Fibroblast of lung (primary cell): Measurements from ENCODE around the gene LRRC8E. TPM values are rescaled to one million over a fixed set of nuclear protein-coding genes. Genes with fewer than 3 reads are reported as not detected.

ENCODE experiments used
- DNase-seq, 2 donors: peaks; one replicate each; pipeline versions ENCODE4 v3.0.0 to v3.0.0-alpha.2; 2010; ENCODE audit warnings: low read depth in 2 of 2
- H2AFZ ChIP-seq: 2 replicates; pipeline ENCODE4 v1.5.1; 2012; ENCODE audit warnings: low read length, control low read depth, inconsistent platforms
- H3K27ac ChIP-seq: 2 replicates; pipeline ENCODE4 v1.5.1; 2011; ENCODE audit warnings: low read length, control low read depth; ENCODE audit not compliant: insufficient read depth
- H3K27me3 ChIP-seq: 2 replicates; pipeline ENCODE4 v1.5.1; 2011; ENCODE audit warnings: mild to moderate bottlenecking, low read length; ENCODE audit not compliant: control insufficient read depth, insufficient read depth
- H3K36me3 ChIP-seq: 2 replicates; pipeline ENCODE4 v1.5.1; 2011; ENCODE audit warnings: low read length; ENCODE audit not compliant: control insufficient read depth, insufficient read depth
- H3K4me1 ChIP-seq: 2 replicates; pipeline ENCODE4 v1.5.1; 2011; ENCODE audit warnings: low read length; ENCODE audit not compliant: control insufficient read depth, insufficient read depth; ENCODE audit errors: extremely low read depth
- H3K4me2 ChIP-seq: 2 replicates; pipeline ENCODE4 v1.5.1; 2011; ENCODE audit warnings: low read length, control low read depth; ENCODE audit not compliant: insufficient read depth; ENCODE audit errors: extremely low read depth
- H3K4me3 ChIP-seq, 4 experiments: fragments of 200-600 bp in 1 of 4; sonication (generic) in 1 of 4; replicated peaks in 1 of 4; 2 replicates each; pipeline ENCODE4 v1.5.1; 2011 to 2016; ENCODE audit warnings: low read length in 4 of 4, low read depth in 3 of 4, mild to moderate bottlenecking in 3 of 4, control low read depth in 2 of 4, inconsistent platforms in 1 of 4, mixed read lengths in 1 of 4; ENCODE audit not compliant: insufficient read depth in 1 of 4; ENCODE audit errors: control extremely low read depth in 1 of 4
- H3K79me2 ChIP-seq: 2 replicates; pipeline ENCODE4 v1.5.1; 2012; ENCODE audit warnings: mild to moderate bottlenecking, low read length, inconsistent platforms; ENCODE audit not compliant: control insufficient read depth, insufficient read depth
- H3K9ac ChIP-seq: 2 replicates; pipeline ENCODE4 v1.5.1; 2011; ENCODE audit warnings: mild to moderate bottlenecking, low read length, control low read depth; ENCODE audit not compliant: insufficient read depth
- H3K9me3 ChIP-seq: 2 replicates; pipeline ENCODE4 v1.5.1; 2012; ENCODE audit warnings: low read depth, low read length; ENCODE audit not compliant: control insufficient read depth, insufficient read depth
- H4K20me1 ChIP-seq: 2 replicates; pipeline ENCODE4 v1.5.1; 2011; ENCODE audit warnings: low read length; ENCODE audit not compliant: control insufficient read depth, insufficient read depth; ENCODE audit errors: extremely low read depth
- EZH2 ChIP-seq: IDR thresholded peaks from 2 replicates; pipeline ENCODE4 v1.5.1; 2012; ENCODE audit warnings: low read length, control low read depth, mild to moderate bottlenecking; ENCODE audit errors: missing control alignments
- polyA plus RNA-seq, 2 donors: library from polyadenylated mRNA; depleted of rRNA in 1 of 2; stranded (reverse) in 1 of 2; unstranded in 1 of 2; fragments of >200 nt; gene quantifications; 2 replicates each; pipeline ENCODE4 v1.2.1, GENCODE V29; 2011 to 2012; ENCODE audit warnings: missing spikeins in 1 of 2
- total RNA-seq: library from RNA; depleted of rRNA; stranded (reverse); fragments of >200 nt; gene quantifications from 2 replicates; pipeline ENCODE4 v1.2.1, GENCODE V29; 2014
- TF ChIP-seq, protein P1 (sequence below), 2 donors: IDR thresholded peaks in 1 of 2; conservative IDR thresholded peaks in 1 of 2; 1 replicate in 1 of 2; 2 replicates in 1 of 2; pipeline ENCODE4 v1.5.1; 2011 to 2012; ENCODE audit warnings: low read length in 2 of 2, control low read depth in 1 of 2, inconsistent platforms in 1 of 2, low read depth in 1 of 2, mild to moderate bottlenecking in 1 of 2

Gene LRRC8E
- total and polyA plus RNA-seq, 2 donors (not counting 1 experiment from before 2014, with no cell fraction given), result 3.0 to 3.7 TPM

GRCh38 chr19:7933411-7933810, 45.1 kb downstream of the LRRC8E start:
- Histone ChIP-seq H3K79me2 (no peaks in the 10 kb centered on the region), H4K20me1 (no peaks in the 10 kb centered on the region), H3K4me2 (no peak overlapping the region), H3K36me3 (peaks cover 38% of the 10 kb centered on the region), H3K4me1 (peaks cover 13% of the 10 kb centered on the region), H2AFZ (no peak overlapping the region), H3K9ac (no peak overlapping the region), H3K27ac (no peak overlapping the region), H3K4me3 (no peak overlapping the region), H3K27me3 (no peaks in the 10 kb centered on the region), H3K9me3 (no peaks in the 10 kb centered on the region)
- DNase-seq, result no peak
- TF ChIP-seq EZH2, result no peak
- TF ChIP-seq, protein P1, sequence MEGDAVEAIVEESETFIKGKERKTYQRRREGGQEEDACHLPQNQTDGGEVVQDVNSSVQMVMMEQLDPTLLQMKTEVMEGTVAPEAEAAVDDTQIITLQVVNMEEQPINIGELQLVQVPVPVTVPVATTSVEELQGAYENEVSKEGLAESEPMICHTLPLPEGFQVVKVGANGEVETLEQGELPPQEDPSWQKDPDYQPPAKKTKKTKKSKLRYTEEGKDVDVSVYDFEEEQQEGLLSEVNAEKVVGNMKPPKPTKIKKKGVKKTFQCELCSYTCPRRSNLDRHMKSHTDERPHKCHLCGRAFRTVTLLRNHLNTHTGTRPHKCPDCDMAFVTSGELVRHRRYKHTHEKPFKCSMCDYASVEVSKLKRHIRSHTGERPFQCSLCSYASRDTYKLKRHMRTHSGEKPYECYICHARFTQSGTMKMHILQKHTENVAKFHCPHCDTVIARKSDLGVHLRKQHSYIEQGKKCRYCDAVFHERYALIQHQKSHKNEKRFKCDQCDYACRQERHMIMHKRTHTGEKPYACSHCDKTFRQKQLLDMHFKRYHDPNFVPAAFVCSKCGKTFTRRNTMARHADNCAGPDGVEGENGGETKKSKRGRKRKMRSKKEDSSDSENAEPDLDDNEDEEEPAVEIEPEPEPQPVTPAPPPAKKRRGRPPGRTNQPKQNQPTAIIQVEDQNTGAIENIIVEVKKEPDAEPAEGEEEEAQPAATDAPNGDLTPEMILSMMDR (conservative IDR thresholded peaks at IDR 0.05 in 1 of 2, IDR thresholded peaks at IDR 0.05 in 1 of 2; ENCODE audit: low read depth in 1 of 2, low read length in 2 of 2), result peak; percentile 8 to 22

- peaks cover 38% of the 10 kb centered on the region for H3K36me3 ChIP-seq
- peaks cover 10% of the 10 kb centered on the region for H3K4me1 ChIP-seq
- no peak overlapping the region for H2AFZ ChIP-seq
- no peaks in the 10 kb centered on the region for H3K27me3 ChIP-seq
- H3K9ac ChIP-seq, result no peak overlapping the region
- no peaks in the 10 kb centered on the region for H4K20me1 ChIP-seq
- DNase-seq, result no peak
- no peak overlapping the region for H3K4me3 ChIP-seq
- no peaks in the 10 kb centered on the region for H3K9me3 ChIP-seq
- no peak for TF ChIP-seq EZH2
- TF ChIP-seq, protein P1 (conservative IDR thresholded peaks at IDR 0.05 in 1 of 2, IDR thresholded peaks at IDR 0.05 in 1 of 2; ENCODE audit: low read depth in 1 of 2, low read length in 2 of 2), result no peak
- H3K27ac ChIP-seq, result no peak overlapping the region
- no peaks in the 10 kb centered on the region for H3K79me2 ChIP-seq
- no peak overlapping the region for H3K4me2 ChIP-seq
These were observed 45.8 kb downstream of the LRRC8E start for GRCh38 chr19:7933828-7934725.

- Histone ChIP-seq H3K36me3 (peaks cover 38% of the 10 kb centered on the region), H2AFZ (no peak overlapping the region), H3K4me1 (peaks cover 3% of the 10 kb centered on the region), H3K4me3 (no peak overlapping the region), H3K9ac (no peak overlapping the region), H3K27me3 (no peaks in the 10 kb centered on the region), H3K79me2 (no peaks in the 10 kb centered on the region), H4K20me1 (no peaks in the 10 kb centered on the region), H3K27ac (no peak overlapping the region), H3K4me2 (no peak overlapping the region), H3K9me3 (no peaks in the 10 kb centered on the region)
- TF ChIP-seq, protein P1 (conservative IDR thresholded peaks at IDR 0.05 in 1 of 2, IDR thresholded peaks at IDR 0.05 in 1 of 2; ENCODE audit: low read depth in 1 of 2, low read length in 2 of 2), result no peak
- TF ChIP-seq EZH2, result no peak
- no peak for DNase-seq
These were observed 46.5 kb downstream of the LRRC8E start for GRCh38 chr19:7934766-7935165.
